GM19239 (cell line): ENCODE results near the gene CPLX1.
"Not testable (repeated sequence)": the region's sequence is repeated elsewhere in the genome, so short reads cannot be mapped to it uniquely, and the experiment has no call there.

Source experiments
- DNase-seq: peaks from one replicate; pipeline ENCODE4 v3.0.0; 2011; ENCODE audit warnings: low spot score; ENCODE audit not compliant: insufficient read length
- FAIRE-seq: peaks from 2 replicates; lab custom pipeline; 2011; peaks lifted over from hg19 to GRCh38; lab: Jason Lieb, UNC

CPLX1 gene

DNA sequence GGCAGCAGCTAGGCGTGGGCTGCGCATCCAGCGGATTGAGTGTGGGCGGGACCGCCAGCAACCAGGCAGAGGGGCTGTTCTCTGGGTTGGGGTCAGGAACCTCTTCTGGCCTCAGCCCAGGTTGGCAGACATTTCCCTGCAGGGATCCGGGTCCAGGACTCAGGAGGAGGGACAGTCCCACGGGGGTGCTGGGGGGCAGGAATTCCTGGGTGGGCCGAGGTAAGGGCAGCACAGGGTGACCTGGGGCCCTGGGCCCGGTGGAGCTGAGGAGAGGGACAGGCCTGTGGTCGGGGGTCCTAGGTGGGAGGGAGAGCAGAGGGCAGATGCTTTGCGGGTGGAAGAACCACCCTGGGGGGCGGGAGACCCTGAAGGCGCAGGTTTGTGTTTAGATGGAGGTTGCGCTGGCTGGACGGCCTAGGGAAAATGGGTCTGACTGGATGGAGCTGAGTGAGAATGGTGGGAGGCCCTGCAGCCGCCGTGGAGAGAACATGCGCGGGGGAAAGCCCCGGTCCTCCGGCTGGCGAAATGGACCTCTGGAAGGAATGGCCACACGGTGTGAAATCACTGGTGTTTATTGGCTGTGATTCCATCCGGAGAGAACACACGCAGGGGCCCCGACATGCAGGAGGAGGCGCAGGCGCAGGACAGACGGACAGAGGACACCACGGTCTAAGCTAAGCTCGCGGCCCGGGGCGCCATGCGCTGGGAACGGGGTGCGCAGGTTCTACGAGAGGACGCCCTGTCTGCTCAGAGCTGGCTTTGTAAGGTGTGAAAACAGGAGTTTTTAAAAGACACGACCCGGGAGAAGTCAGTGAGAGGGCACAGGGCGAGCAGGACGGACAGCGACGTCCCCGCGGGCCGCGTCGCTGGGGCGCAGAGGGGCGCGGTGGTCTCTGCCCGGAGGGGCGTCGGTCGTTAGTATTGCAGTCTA lies 41.3 kb downstream of the CPLX1 start:
- FAIRE-seq, result no peak

DNA sequence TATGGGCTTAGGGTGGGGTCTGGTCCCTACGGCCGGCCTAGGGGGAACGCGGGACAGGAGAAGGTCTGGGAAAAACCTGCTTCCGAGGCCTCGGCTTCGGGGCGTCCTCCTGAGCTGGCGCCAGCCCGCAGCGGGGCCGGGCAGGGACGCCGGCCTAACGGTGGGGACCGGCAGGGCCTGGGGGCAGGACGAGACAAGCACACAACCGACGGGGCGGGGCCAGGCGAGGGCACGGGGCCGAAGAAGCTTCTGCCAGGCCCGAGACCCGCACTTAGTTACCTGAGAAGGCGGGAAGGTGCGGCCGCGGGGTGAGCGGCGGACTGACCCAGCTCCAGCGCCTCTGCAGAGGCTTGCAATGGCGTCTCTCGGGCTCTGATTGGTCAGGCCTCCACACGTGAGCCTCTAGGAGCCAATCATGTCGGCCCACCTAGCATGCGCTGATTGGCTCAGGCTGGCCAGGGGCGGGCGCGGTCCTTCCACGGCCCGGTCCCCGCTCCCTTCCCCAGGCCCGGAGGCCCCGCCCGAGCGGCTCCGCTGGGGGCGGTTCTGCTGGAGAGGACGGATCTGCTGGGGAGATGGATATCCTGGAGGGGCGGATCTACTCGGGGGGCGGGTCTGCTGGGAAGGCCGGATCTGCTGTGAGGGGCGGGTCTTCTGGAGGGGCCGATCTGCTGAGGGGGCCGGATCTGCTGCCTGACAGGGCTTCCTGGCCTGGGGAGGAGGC lies 44.3 kb downstream of the CPLX1 start:
- DNase-seq (peak; percentile 96), FAIRE-seq (peak; percentile 99)

More for the DNA sequence above, 41.3 kb downstream of the CPLX1 start:
- DNase-seq, result no peak

DNA sequence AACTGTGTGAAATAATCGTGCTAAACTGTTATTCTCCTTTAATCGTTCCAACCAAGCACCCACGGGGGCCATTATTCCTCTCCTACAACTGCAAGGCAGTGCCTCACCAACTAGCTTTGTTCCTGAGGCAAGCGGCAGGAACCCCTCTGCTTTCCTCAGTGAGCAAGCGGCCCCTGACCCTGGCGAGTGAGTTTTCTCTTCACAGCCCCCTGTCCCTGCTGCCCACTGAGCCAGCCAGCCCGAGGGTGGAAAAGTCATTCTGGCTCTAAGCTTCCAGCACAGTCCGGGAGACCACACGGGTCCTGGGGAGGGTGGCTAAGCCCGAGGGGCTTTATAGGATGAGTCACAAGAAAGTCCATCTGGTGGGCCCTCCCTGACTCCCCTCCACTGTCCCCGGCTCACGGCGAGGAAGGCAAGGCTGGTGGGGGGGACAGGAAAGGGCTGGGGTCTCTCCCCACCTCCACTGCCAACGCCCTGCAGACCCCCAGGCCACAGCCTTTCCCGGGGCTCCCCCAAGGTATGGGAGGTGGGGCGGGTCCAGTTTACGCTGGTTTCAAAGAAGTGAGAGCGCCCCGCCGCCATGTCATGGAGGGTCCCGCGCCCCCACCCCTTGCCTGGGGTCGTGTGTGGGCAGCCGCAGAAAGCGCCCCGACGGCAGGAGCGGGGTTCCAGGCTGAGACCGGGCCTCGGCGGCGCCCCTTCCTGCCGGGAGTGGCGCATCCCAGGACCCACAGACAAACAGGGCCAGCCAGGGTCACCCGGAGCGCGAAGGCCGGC lies 45.0 kb downstream of the CPLX1 start:
- no peak for FAIRE-seq
- no peak for DNase-seq

DNA sequence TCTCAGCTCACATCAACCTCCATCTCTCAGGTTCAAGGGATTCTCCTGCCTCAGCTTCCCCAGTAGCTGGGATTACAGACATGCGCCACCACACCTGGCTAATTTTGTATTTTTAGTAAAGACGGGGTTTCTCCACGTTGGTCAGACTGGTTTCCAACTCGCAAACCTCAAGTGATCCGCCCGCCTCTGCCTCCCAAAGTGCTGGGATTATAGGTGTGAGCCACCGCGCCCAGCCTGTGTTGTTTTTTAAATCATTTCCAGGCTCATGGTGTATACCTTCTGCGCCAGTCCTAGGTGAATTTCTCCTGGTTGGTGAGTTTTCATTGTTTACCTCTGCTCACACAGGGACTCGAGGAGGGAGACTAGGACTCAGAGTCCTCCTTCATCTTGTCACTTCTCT lies 45.7 kb downstream of the CPLX1 start:
- DNase-seq, FAIRE-seq: not testable (repeated sequence)

DNA sequence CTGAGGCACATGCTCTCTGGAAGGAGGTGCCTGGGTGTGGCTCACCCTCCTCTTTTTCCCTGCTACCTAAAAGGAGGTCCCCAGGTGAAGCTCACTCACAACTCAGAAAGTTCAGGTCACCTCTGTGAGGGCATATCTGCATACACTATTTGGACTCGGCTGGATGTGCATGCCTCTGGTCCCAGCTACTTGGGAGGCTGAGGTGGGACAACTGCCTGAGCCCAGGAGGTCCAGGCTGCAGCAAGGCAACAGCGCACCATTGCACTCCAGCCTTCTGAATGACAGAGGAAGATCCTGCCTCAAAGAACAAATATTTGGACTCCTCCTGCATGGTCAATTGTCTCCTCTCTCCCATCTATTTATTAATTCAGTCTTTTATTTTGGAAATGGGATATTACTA lies 46.4 kb downstream of the CPLX1 start:
- DNase-seq (no peak), FAIRE-seq (no peak)

DNA sequence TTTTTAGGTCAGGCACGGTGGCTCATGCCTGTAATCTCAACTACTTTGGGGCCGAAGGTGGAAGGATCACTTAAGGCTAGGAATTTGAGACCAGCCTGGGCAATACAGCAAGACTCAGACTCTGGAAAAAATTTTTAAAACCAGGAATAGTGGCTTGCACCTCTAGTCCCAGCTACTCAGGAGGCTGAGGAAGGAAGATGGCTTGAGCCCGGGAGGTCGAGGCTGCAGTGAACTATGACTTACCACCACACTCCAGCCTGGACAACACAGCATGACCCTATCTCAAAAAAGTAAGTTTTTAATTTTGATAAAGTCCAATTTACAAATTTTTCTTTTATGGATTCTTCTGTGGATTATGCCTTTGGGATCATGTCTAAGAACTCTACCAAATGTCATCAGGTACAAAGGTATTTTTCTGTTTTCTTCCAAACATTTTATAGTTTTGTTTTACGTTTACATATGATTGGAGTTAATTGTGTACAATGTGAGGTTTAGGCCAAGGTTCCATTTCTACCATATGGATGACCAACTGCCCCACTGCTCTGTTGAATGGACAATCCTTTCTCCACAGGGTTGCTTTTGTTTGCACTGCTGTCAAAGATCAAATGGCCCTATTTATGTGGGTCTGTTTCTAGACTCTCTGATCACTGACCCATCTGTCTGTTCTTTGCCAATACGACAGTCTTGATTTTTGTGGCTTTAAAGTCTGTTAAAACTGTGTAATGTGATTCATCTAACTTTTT lies 48.2 kb downstream of the CPLX1 start:
- FAIRE-seq (no peak), DNase-seq (no peak)

DNA sequence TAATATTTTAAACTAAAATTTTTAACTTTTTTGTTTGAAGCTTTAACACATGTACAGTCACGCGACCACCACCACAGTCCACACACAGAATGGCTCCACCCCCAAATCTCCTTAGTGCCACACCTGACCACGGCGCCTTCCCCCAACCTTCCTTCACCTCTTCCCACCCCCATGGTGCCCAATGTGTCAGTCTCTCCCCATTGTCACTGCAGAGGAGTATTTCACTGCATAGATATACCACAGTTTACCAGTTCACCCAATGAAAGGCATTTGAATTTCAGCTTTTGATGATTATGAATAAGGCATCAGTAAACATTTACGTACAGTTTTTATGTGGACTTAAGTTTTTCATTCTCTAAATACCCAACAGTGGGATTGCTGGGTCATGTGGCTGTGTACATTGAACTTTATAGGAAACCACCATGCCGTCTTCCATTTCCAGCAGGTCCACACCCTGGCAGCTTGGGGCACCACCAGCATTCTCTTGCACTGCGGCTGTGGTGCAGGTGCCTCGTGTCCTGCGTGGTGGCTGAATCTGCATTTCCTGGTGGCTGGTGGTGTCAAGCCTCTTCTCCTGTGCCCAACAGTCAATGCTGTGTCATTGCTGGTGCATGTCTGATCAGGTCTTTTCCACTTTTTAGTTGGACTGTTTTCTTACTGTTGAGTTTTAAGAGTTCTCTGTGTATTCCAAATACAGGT lies 49.0 kb downstream of the CPLX1 start:
- FAIRE-seq, result no peak

DNA sequence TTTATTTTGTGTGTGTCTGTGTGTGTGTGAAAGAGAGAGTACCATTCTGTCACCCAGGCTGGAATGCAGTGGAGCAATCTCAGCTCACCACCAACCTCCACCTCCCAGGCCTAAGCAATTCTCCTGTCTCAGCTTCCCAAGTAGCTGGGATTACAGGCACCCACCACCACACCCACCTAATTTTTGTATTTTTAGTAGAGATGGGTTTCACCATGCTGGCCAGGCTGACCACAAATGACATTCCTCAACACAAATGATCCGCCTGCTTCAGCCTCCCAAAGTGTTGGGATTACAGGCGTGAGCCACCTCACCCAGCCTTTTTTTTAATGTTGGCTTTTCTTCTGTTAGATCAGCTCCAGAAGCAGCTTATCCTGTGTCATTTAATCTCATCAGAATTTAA lies 50.4 kb downstream of the CPLX1 start:
- FAIRE-seq, DNase-seq: not testable (repeated sequence)

More for the DNA sequence above, 49.0 kb downstream of the CPLX1 start:
- DNase-seq, result no peak

DNA sequence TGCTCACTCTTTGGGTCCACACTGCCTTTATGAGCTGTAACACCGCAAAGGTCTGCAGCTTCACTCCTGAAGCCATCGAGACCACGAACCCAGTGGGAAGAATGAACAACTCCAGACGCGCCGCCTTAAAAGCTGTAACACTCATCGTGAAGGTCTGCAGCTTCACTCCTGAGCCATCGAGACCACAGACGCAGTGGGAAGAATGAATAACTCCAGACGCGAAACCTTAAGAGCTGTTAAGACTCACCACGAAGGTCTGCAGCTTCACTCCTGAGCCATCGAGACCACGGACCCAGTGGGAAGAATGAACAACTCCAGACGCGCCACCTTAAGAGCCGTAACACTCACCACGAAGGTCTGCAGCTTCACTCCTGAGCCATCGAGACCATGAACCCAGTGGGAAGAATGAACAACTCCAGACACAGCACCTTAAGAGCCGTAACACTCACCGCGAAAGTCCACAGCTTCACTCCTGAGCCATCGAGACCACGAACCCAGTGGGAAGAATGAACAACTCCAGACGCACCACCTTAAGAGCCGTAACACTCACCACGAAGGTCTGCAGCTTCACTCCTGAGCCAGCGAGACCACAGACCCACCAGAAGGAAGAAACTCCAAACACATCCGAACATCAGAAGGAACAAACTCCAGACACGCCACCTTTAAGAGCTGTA lies 51.4 kb downstream of the CPLX1 start:
- not testable (repeated sequence) for FAIRE-seq, DNase-seq

DNA sequence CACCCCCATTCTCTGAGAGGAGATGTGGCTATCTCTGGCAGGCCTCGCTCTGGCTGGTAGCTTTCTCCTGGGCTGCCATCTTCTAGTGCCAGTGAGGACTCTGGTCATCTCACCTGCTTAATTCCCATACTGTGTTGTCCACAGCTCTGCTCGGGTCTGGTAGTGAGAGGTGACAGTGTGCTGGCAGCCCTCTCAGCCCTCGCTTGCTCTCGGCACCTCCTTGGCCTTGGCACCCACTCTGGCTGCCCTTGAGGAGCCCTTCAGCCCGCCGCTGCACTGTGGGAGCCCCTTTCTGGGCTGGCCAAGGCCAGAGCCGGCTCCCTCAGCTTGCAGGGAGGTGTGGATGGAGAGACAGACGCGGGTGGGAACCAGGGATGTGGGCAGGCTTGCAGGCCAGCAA lies 52.7 kb downstream of the CPLX1 start:
- no peak for FAIRE-seq

DNA sequence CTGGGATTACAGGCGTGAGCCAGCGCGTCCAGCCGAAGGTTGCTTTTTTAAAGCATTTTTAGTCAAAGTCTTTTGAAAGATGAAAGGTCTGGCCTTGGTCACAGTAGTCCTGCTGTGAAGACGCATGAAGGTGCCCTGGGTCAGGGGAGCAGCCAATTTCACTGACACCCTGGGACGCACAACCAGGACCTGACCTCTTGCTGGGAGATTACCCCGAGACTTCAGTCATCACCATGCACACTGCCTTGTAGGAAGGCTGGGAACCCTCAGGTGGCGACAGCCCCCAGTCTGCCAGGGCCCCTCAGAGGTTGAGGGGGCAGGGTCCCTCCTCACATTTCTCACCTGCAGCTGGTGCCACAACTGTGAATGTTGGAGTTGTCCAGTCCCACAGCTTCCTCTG lies 53.2 kb downstream of the CPLX1 start:
- FAIRE-seq (no peak), DNase-seq (no peak)

More for the DNA sequence above, 52.7 kb downstream of the CPLX1 start:
- no peak for DNase-seq

DNA sequence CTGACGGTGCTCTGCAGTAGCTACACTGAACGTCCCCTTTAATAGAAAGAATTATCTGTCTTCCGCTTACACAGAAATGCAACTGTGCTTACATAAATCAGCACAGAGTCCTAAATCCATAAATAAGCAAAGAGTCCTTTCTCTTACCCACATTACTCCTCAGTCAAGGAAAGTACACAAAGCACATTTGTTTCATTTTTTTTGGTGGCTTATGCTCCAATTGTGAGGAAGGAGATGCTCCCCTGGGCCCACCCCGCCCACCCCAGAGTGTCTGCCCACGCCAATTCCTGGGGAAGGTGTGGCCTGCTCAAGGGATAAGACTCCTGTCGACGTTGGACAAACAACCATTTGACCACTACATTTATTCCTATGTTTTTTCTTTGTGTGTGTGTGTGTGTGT lies 53.8 kb downstream of the CPLX1 start:
- FAIRE-seq, result no peak
- DNase-seq, result no peak

DNA sequence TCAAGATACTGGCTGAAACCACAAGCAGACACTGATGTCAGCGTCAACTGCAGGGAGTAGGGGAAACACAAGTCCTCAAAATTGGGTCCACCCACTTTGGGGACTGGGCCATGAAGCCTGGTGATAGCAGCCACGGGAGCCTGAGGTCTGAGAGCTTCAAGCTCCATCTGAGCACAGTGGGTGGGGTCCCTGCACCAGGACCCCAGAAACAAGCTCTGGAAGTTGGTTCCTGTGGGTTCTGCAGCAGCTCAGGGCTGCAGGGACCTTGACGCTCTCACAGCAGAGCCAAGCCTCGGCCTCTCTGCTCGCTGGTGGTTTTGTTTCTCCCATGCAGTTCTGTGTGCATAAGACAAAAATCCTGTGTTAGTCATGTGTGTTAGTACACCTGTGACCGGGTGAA lies 54.5 kb downstream of the CPLX1 start:
- FAIRE-seq (no peak), DNase-seq (no peak)

DNA sequence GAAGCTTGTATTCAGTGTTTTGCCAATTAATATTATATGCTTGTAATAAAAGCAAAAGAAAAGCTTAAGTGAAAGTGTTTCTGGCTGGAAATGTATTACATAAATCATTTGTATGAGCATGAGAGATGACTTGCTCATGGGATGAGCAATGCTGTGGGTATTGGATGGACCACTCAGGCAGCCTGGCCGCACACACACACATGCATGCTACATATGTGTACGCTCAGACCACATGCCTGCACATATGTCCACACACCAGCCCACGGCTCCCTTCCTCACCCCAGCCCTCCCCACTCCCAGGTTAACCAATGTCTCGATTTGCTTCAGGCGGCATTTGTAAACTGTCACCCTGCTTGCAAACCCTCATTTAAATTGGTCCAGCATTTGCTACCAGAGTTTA lies 55.9 kb downstream of the CPLX1 start:
- FAIRE-seq (no peak), DNase-seq (no peak)

DNA sequence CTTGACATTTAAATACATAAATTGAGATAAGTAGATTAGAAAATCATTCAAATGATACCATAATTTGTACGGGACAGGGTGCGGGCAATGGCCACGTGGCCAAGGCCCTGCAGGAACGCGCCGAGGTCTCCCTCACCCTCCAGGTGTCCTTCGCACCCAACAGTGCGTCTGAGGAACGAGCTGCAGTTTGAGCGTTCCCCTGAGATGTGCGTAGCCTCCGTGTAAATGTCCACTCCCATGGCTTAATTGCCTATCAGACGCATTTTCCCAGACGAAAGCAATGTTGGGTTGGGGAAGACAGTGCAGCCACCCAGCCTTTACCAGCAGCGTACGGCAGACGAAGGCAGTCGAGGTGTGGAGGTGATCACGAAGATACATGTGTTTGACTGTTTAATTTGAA lies 56.4 kb downstream of the CPLX1 start:
- no peak for FAIRE-seq

DNA sequence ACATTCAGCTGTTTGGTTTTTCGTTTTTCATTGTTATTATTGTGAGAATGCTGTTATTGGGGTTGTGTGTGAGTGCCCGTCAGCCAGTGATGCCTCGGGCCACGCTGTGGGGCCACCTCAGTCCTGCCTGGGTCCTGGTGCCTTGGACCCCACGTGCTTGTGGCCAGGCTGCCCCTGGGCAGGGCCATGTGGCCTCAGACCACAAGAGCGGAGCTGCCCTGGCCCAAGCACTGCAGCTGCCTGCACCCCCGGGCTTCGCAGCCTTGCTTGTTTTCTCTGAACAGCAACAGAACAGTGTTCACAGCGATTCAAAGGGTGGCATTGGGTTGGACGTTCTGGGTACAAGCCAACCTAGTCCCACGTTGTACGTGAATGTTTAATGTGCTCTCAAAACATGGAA lies 56.9 kb downstream of the CPLX1 start:
- DNase-seq, result no peak
- no peak for FAIRE-seq

More for the DNA sequence above, 56.4 kb downstream of the CPLX1 start:
- DNase-seq, result no peak

DNA sequence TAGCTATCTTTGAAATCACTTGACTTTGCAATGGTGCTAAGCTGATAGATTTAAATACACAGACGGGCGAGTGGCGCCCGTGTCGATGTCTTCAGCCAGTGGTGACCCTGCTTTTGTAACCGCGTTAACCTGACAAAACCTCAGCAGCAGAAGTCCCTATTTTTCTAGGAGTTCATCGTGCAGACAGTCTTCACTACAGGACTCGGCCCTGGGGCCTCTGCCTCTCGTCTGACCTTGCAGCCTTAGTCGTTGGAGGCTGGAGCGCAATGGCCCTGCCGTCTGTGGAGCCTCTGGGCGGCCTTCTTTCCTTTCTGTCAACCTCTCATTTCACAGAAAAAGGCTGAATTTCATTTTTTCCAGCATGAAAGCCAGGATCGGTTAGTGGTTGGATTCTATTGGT lies 57.9 kb downstream of the CPLX1 start:
- DNase-seq (no peak), FAIRE-seq (no peak)

DNA sequence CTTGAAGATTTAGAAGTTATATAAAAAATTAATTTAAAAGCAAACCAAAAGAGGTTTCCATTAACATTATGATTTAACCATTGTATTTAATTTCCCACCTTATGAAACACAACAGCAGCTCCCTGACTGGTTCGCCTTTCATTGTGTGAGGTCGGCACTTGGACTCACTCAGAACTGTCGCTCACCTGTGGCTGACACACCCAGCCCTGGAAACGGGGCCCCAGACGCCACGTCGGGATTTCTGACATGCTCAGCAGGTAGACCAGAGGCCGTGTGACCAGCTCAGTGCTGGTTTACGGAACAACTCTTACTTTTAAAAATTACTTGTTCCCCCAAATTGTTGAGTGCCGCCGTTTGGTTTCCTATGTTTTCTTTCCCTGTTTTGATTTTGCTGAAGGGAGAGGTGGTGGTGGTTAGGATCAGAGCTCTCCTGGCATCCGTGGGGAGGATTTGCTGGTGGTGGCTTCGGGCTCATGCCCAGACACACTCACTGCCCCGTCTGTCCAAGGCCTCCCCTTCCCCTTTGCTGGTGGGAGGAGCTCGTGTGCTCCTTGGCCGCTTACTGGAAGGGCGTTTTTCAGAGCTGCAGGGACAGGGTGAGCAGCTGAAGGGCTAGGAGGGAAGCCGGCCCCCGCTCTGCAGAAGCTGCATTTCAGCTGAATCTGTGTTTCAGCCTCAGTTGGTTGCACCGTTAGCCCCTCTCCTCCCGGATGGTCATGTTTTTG lies 59.2 kb downstream of the CPLX1 start:
- FAIRE-seq, result no peak
- no peak for DNase-seq
